ENCODE results near the gene MACROD1. TPM values are rescaled to one million over a fixed set of nuclear protein-coding genes. Genes with fewer than 3 reads are reported as not detected.

The MACROD1 gene
- total and polyA plus RNA-seq, 2 of the 13 experiments (the other 11 are each of a cell fraction or from before 2014, with no cell fraction given), result 23.1 to 34.5 TPM

DNA sequence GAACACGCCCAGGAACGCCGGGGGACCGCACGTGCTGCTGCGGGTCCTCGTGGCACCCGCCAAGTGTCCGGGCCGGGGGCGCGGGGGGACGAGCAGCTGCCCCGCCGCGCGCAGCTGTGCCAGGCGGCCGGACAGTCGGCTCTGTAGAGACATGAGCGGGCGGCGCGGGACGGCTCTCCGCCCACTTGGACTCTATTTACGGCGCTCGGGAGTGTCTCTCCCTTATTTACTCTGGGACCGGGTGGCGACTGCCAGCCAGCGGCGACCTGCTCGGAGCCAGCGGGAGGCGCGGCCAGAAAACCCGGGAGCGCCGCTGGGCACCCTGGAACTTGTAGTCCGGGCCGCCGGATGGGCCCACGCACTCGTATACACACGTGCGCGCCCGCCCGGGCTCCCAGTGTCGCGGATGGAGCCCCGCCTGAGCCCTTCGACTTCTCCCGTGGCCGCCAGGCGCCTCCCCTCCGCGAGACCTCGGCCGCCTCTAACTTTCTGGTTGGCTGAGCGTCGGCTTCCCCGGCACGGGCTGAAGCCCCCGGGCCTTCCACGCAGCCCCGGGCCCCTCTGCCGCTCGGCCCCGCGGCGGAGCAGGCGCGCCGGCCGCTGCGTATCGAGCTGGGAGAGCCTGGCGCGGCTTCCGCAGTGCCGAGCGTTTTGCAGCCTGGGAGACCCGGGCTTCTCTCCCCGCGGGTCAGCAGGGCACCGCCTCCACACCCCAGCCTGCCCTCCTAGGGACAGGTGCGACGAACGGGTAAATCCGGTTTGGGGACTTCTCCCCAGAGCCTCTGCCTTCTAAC, at the start of gene MACROD1 (continued):
- TF ChIP-seq, protein P1, sequence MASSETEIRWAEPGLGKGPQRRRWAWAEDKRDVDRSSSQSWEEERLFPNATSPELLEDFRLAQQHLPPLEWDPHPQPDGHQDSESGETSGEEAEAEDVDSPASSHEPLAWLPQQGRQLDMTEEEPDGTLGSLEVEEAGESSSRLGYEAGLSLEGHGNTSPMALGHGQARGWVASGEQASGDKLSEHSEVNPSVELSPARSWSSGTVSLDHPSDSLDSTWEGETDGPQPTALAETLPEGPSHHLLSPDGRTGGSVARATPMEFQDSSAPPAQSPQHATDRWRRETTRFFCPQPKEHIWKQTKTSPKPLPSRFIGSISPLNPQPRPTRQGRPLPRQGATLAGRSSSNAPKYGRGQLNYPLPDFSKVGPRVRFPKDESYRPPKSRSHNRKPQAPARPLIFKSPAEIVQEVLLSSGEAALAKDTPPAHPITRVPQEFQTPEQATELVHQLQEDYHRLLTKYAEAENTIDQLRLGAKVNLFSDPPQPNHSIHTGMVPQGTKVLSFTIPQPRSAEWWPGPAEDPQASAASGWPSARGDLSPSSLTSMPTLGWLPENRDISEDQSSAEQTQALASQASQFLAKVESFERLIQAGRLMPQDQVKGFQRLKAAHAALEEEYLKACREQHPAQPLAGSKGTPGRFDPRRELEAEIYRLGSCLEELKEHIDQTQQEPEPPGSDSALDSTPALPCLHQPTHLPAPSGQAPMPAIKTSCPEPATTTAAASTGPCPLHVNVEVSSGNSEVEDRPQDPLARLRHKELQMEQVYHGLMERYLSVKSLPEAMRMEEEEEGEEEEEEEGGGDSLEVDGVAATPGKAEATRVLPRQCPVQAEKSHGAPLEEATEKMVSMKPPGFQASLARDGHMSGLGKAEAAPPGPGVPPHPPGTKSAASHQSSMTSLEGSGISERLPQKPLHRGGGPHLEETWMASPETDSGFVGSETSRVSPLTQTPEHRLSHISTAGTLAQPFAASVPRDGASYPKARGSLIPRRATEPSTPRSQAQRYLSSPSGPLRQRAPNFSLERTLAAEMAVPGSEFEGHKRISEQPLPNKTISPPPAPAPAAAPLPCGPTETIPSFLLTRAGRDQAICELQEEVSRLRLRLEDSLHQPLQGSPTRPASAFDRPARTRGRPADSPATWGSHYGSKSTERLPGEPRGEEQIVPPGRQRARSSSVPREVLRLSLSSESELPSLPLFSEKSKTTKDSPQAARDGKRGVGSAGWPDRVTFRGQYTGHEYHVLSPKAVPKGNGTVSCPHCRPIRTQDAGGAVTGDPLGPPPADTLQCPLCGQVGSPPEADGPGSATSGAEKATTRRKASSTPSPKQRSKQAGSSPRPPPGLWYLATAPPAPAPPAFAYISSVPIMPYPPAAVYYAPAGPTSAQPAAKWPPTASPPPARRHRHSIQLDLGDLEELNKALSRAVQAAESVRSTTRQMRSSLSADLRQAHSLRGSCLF (CRISPR knock-in tag; IDR thresholded peaks at IDR 0.05; ENCODE audit: borderline replicate concordance), result no peak
- TF ChIP-seq ATM (IDR thresholded peaks at IDR 0.05; ENCODE audit: borderline replicate concordance) (no peak), PHF20 (CRISPR knock-in tag; IDR thresholded peaks at IDR 0.05) (no peak; the same call in 1 of the 2 replicates), KDM5B (CRISPR knock-in tag; IDR thresholded peaks at IDR 0.05; ENCODE audit: borderline replicate concordance) (peak; percentile 80; the same call in 1 of the 2 replicates), GZF1 (CRISPR knock-in tag; IDR thresholded peaks at IDR 0.05) (no peak), EED (CRISPR knock-in tag; IDR thresholded peaks at IDR 0.05) (no peak), SPEN (CRISPR knock-in tag; IDR thresholded peaks at IDR 0.05; ENCODE audit: low read depth) (0 out of 2 replicates have a peak, but pooled peaks have one; percentile 46), RBFOX2 (IDR thresholded peaks at IDR 0.05; ENCODE audit: low read depth, low read length) (peak; percentile 95), GATAD1 (CRISPR knock-in tag; IDR thresholded peaks at IDR 0.05) (peak; percentile 51; the same call in 1 of the 2 replicates), ZSCAN12 (CRISPR knock-in tag; IDR thresholded peaks at IDR 0.05) (no peak), SNRNP70 (IDR thresholded peaks at IDR 0.05; ENCODE audit: low read depth, low read length) (no peak), CENPT (CRISPR knock-in tag; IDR thresholded peaks at IDR 0.05; ENCODE audit: low read depth) (no peak; the same call in 1 of the 2 replicates), SMYD3 (CRISPR knock-in tag; IDR thresholded peaks at IDR 0.05) (no peak), SIX1 (CRISPR knock-in tag; IDR thresholded peaks at IDR 0.05; ENCODE audit: borderline replicate concordance) (no peak; the same call in none of the 2 replicates)
- TF ChIP-seq, protein P2, sequence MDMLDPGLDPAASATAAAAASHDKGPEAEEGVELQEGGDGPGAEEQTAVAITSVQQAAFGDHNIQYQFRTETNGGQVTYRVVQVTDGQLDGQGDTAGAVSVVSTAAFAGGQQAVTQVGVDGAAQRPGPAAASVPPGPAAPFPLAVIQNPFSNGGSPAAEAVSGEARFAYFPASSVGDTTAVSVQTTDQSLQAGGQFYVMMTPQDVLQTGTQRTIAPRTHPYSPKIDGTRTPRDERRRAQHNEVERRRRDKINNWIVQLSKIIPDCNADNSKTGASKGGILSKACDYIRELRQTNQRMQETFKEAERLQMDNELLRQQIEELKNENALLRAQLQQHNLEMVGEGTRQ (IDR thresholded peaks at IDR 0.05; ENCODE audit: low read depth, low read length), result no peak
- TF ChIP-seq, protein P2 (CRISPR knock-in tag; IDR thresholded peaks at IDR 0.05; ENCODE audit: borderline replicate concordance), result no peak
- TF ChIP-seq, protein P3, sequence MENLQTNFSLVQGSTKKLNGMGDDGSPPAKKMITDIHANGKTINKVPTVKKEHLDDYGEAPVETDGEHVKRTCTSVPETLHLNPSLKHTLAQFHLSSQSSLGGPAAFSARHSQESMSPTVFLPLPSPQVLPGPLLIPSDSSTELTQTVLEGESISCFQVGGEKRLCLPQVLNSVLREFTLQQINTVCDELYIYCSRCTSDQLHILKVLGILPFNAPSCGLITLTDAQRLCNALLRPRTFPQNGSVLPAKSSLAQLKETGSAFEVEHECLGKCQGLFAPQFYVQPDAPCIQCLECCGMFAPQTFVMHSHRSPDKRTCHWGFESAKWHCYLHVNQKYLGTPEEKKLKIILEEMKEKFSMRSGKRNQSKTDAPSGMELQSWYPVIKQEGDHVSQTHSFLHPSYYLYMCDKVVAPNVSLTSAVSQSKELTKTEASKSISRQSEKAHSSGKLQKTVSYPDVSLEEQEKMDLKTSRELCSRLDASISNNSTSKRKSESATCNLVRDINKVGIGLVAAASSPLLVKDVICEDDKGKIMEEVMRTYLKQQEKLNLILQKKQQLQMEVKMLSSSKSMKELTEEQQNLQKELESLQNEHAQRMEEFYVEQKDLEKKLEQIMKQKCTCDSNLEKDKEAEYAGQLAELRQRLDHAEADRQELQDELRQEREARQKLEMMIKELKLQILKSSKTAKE (CRISPR knock-in tag; IDR thresholded peaks at IDR 0.05; ENCODE audit: borderline replicate concordance), result no peak
- TF ChIP-seq, protein P4, sequence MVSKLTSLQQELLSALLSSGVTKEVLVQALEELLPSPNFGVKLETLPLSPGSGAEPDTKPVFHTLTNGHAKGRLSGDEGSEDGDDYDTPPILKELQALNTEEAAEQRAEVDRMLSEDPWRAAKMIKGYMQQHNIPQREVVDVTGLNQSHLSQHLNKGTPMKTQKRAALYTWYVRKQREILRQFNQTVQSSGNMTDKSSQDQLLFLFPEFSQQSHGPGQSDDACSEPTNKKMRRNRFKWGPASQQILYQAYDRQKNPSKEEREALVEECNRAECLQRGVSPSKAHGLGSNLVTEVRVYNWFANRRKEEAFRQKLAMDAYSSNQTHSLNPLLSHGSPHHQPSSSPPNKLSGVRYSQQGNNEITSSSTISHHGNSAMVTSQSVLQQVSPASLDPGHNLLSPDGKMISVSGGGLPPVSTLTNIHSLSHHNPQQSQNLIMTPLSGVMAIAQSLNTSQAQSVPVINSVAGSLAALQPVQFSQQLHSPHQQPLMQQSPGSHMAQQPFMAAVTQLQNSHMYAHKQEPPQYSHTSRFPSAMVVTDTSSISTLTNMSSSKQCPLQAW (CRISPR knock-in tag; IDR thresholded peaks at IDR 0.05), result no peak

Data from HepG2 (cell line).